Activated effector memory CD4-positive, alpha-beta T cell treated with anti-CD3 and anti-CD28 coated beads, Interleukin-2, amount 50 U/mL, for 16 hours (primary cell): Measurements from ENCODE around the gene KLHL26.

Experiments used
- DNase-seq: peaks from one replicate; pipeline ENCODE4 v3.0.0-alpha.2; 2020

Gene KLHL26

GRCh38 chr19:18698321-18699167 lies 61.7 kb downstream of the KLHL26 start:
- DNase-seq, result no peak

GRCh38 chr19:18699403-18700054 lies 62.7 kb downstream of the KLHL26 start:
- no peak for DNase-seq

- DNase-seq, result peak; percentile 90
Observed at GRCh38 chr19:18700501-18701249, 63.8 kb downstream of the KLHL26 start.

- no peak for DNase-seq
Observed at GRCh38 chr19:18701250-18701608, 64.4 kb downstream of the KLHL26 start.

- no peak for DNase-seq
Observed at GRCh38 chr19:18704054-18704453, 67.2 kb downstream of the KLHL26 start.

GRCh38 chr19:18704971-18705370 lies 68.1 kb downstream of the KLHL26 start:
- DNase-seq, result no peak

GRCh38 chr19:18708452-18709231 lies 71.8 kb downstream of the KLHL26 start:
- no peak for DNase-seq

- no peak for DNase-seq
Observed at GRCh38 chr19:18709546-18709945, 72.7 kb downstream of the KLHL26 start.

GRCh38 chr19:18710186-18710585 lies 73.4 kb downstream of the KLHL26 start:
- DNase-seq, result no peak

GRCh38 chr19:18710996-18711751 lies 74.3 kb downstream of the KLHL26 start:
- DNase-seq, result no peak

GRCh38 chr19:18711893-18712292 lies 75.1 kb downstream of the KLHL26 start:
- DNase-seq, result no peak

GRCh38 chr19:18712981-18713380 lies 76.2 kb downstream of the KLHL26 start:
- DNase-seq, result no peak

- no peak for DNase-seq
Observed at GRCh38 chr19:18713550-18714117, 76.8 kb downstream of the KLHL26 start.

GRCh38 chr19:18715416-18715815 lies 78.6 kb downstream of the KLHL26 start:
- DNase-seq, result no peak

GRCh38 chr19:18716857-18717256 lies 80.0 kb downstream of the KLHL26 start:
- no peak for DNase-seq

- DNase-seq, result no peak
Observed at GRCh38 chr19:18717601-18718000, 80.8 kb downstream of the KLHL26 start.

GRCh38 chr19:18718015-18718526 lies 81.2 kb downstream of the KLHL26 start:
- DNase-seq, result no peak

- DNase-seq, result no peak
Observed at GRCh38 chr19:18718846-18719458, 82.1 kb downstream of the KLHL26 start.

- no peak for DNase-seq
Observed at GRCh38 chr19:18719541-18719940, 82.7 kb downstream of the KLHL26 start.
